Adrenal gland (tissue), 5 donors: ENCODE results near the gene CCDC38.

Source experiments
- CTCF ChIP-seq, 6 experiments: fragments of 450-650 bp in 4 of 6; fragments of 200-600 bp in 2 of 6; sonication (generic) in 1 of 6; IDR thresholded peaks; 1 replicate in 5 of 6; 2 replicates in 1 of 6; pipeline versions ENCODE4 v1.5.1 to v1.8.0; 2016 to 2021; ENCODE audit warnings: antibody characterized with exemption in 6 of 6, mild to moderate bottlenecking in 2 of 6, moderate library complexity in 1 of 6
- POLR2A ChIP-seq, 2 donors: fragments of 450-650 bp; IDR thresholded peaks; one replicate each; pipeline ENCODE4 v1.6.1; 2017; ENCODE audit warnings: antibody characterized with exemption in 2 of 2, mild to moderate bottlenecking in 2 of 2, moderate library complexity in 1 of 2
- donor health status: DM: no; HTN: no; CAD: no.

DNA sequence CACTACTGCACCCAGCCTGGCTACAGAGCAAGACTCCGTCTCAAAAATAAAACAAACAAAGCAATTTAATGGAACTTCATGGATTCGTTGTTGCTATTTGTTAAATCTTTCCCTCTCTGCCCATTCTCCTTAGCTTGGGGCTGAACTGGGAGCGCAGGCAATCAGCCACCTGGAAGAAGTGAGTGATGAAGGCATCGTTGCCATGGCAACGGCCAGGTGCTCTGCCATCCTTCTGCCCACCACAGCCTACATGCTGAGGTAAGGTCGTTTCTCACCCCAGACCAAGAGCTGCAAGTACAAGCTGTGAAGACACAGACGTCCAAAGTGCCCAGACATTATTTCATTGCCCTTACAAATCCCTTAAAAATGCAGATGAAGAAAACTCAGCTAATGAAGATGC, 19.8 kb upstream of the CCDC38 start:
- no peak for TF ChIP-seq CTCF (IDR thresholded peaks at IDR 0.05)
- no peak for TF ChIP-seq POLR2A (IDR thresholded peaks at IDR 0.05)
